GM10266 (cell line): ENCODE results near the gene RPP25.
A peak's percentile ranks its signal among the peaks of the same experiment; 100 is the strongest.

Experiments
- DNase-seq: peaks from one replicate; pipeline ENCODE4 v3.0.0; 2012; ENCODE audit errors: extremely low spot score
- TF ChIP-seq, protein P1 (sequence below): IDR thresholded peaks from 2 replicates; pipeline ENCODE4 v1.5.1; 2012; ENCODE audit warnings: mild to moderate bottlenecking, low read depth; ENCODE audit not compliant: control insufficient read depth, insufficient read depth; ENCODE audit errors: missing control alignments

Gene RPP25

DNA sequence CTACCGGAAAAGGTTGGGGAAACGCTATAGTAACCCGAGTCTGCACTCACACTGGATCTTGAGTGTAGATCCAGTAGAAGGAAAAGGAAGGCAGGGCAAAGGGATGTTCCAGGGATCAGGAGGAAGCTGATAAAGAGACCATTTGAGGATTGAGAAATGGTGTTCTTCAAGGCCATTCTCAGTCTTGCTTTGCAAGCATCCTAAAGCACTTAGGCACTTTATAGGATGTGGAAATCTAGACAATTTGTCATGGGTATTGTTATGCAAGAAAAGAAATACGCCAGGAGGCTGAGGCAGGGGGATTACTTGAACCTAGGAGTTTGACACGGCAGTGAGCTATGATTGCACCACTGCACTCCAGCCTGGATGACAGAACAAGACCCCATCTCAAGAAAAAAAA is 25.6 kb upstream of the RPP25 start:
- DNase-seq, result no peak
- TF ChIP-seq, protein P1, sequence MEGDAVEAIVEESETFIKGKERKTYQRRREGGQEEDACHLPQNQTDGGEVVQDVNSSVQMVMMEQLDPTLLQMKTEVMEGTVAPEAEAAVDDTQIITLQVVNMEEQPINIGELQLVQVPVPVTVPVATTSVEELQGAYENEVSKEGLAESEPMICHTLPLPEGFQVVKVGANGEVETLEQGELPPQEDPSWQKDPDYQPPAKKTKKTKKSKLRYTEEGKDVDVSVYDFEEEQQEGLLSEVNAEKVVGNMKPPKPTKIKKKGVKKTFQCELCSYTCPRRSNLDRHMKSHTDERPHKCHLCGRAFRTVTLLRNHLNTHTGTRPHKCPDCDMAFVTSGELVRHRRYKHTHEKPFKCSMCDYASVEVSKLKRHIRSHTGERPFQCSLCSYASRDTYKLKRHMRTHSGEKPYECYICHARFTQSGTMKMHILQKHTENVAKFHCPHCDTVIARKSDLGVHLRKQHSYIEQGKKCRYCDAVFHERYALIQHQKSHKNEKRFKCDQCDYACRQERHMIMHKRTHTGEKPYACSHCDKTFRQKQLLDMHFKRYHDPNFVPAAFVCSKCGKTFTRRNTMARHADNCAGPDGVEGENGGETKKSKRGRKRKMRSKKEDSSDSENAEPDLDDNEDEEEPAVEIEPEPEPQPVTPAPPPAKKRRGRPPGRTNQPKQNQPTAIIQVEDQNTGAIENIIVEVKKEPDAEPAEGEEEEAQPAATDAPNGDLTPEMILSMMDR, result no peak

DNA sequence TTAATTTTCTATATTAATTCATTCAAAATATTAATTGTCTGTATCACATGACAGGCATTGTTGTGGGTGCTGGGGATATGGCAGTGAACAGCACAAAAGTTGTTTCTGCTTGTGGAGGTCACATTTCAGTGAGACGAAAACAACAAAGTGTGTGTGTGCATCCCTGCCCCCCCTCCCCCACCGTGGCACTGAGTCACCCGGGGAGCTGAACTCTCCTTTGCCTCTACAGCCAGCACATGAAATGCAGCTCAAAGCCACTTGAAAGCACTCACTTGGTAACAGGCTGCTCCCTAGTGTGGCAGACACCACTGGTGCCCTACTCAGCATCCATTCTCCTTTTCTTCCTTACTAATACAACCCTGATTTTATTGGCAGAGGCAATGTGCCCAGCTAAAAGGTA is 21.9 kb upstream of the RPP25 start:
- TF ChIP-seq, protein P1, result no peak
- no peak for DNase-seq

DNA sequence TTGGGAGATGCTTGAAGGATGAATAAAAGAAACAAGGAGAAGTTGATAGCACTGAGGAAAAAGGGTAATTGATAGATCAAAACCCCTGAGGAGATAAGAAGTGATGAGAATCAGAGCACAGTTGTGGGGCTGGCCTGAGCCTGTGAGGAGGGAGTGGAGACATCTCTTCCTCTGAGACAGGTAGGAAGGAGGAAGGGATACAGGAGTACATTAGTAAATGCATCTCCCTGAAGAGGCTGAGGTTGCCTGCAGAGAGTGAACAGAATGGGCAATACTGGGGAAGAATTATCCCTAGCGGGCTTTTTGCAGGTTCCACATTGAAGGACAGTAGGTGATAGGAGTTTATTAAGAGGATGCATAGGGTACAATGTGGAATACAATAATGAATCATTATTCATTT is 21.5 kb upstream of the RPP25 start:
- TF ChIP-seq, protein P1, result no peak
- DNase-seq, result no peak

DNA sequence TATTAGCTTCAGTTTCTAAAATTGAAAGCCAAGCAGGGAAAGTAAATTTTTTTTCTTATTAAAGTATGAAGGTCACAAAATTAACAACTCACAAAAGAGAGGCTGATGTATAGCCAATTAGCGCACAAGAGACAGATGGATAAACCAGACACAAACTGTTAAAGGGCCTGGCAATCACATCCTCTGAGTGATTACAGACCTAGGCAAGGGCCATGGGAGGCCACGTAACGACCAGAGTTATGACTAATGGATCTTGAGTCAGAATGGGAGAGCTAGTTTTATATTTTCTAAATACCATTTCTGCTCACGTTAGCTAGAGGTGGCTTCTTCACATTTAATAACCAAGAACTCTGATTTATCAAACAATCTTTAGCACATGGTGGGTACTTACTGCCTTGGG is 21.0 kb upstream of the RPP25 start:
- TF ChIP-seq, protein P1, result no peak
- no peak for DNase-seq

DNA sequence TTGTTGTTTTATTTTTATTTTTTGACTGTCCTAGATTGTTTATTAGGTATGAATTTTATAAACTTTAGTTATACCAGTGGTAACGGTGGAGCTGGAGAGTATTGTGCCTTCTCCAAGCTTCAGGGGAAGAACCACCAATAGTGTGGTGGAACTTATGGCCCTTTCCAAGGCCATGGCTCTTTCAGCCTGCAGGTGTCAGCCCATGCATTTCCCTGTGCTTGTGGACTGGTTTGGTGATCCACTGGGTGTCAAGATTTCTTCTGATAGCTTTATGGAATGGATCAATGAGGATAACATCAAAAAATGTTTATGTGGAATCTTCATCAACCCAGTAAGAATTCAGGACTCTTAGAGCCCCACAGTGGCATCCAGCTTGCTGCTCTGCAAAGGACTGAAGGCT is 19.6 kb upstream of the RPP25 start:
- TF ChIP-seq, protein P1, result peak; percentile 8
- no peak for DNase-seq

DNA sequence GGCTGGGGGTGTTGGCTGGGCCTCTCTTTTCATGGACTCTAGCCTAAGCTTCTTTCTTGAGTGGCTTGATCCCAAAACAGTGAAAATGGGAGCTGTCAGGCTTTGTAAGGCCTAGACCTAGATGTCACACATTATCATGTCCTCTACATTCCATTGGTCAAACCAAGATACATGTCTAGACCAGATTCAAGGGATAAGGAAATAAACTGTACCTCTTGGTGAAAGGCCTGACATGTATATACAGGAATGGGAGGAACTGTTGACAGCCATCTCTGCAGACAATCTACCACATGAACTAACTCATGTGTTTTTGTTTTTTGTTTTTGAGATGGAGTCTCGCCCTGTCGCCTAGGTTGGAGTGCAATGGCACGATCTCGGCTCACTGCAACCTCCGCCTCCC is 11.1 kb upstream of the RPP25 start:
- TF ChIP-seq, protein P1, result no peak
- no peak for DNase-seq

DNA sequence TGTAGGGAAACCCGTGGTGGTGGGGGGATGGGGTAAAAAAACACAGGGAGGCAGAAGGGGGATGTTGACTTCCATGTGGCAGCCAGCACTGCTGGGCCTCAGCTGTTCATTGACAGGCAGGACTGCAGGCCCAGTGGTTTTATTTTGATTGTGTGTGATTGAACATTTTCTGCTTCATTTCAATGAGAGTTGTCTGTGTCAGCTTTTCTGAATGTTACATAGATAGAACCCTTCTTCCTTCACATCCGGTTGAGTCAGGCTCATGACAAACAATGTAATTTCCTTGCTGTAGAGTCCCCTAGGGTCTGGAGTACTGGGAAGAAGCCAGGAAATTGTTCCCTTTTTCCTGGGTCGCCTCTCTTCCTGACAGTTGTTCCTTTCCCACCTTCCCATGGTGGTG is 8.2 kb upstream of the RPP25 start:
- no peak for DNase-seq
- TF ChIP-seq, protein P1, result no peak

DNA sequence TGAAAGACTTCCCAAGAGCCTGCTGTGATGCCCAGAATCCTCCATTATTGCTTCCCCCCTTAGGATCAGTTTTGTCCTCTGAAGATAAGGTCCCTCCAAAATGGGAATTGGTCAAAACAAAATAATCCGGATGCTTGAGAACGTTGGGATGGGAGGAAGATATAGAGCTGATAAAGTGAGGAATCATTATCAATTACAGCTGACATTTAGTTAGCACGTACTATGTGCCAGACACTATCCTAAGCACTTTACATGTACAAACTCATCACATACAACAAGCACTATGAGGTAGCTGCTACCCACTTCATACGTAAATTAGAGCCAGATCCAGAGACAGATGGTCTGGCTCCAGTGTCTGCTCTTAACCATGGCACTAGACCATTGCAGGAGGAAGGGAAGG is 6.6 kb upstream of the RPP25 start:
- DNase-seq, result no peak

More for the DNA sequence above, 6.6 kb upstream of the RPP25 start:
- TF ChIP-seq, protein P1, result no peak
